ENCODE measurements around the gene ZSCAN5C. TPM values are rescaled to one million over a fixed set of nuclear protein-coding genes. Genes with fewer than 3 reads are reported as not detected.

The ZSCAN5C gene
- total and polyA plus RNA-seq, 2 donors from 2014 or later, result not detected

- no peaks in the 10 kb centered on the region for H3K4me1 ChIP-seq (ENCODE audit: control insufficient read depth in 2 of 3, insufficient read depth in 2 of 3, low read depth in 1 of 3, low read length in 3 of 3)
- no peak overlapping the region for H3K9ac ChIP-seq (ENCODE audit: low read length in 3 of 3)
- no peak overlapping the region for H3K4me3 ChIP-seq (ENCODE audit: low read length in 3 of 3)
- intact Hi-C loops (cut with DNase I), result loop anchor here (10.0 kb wide), 1 partner anchor 50 kb away; no protein-coding TSS in a partner anchor
- no peaks in the 10 kb centered on the region for H3K27me3 ChIP-seq (ENCODE audit: control insufficient read depth, insufficient read depth, low read length)
- H3K27ac ChIP-seq (ENCODE audit: low read depth in 2 of 2, low read length in 2 of 2), result no peak overlapping the region
- no peaks in the 10 kb centered on the region for H3K9me3 ChIP-seq (ENCODE audit: control insufficient read depth in 2 of 3, insufficient read depth in 1 of 3, low read length in 3 of 3)
- peaks cover 4 to 17% (median 12%) of the 10 kb centered on the region in 3 donors for H3K36me3 ChIP-seq (ENCODE audit: control insufficient read depth in 2 of 3, insufficient read depth in 3 of 3, low read length in 3 of 3)
- FAIRE-seq, result no peak
- no peak for DNase-seq
- TF ChIP-seq CTCF (IDR thresholded peaks at IDR 0.05; ENCODE audit: borderline replicate concordance, extremely low read depth, insufficient read depth), result peak; percentile 9
Observed at GRCh38 chr19:56155124-56155687, 46.9 kb upstream of the ZSCAN5C start.

- FAIRE-seq, result no peak
- H3K4me1 ChIP-seq (ENCODE audit: control insufficient read depth in 2 of 3, insufficient read depth in 2 of 3, low read depth in 1 of 3, low read length in 3 of 3), result no peaks in the 10 kb centered on the region
- H3K27ac ChIP-seq (ENCODE audit: low read depth in 2 of 2, low read length in 2 of 2), result peak overlapping the region in 1 of 2 donors; percentile 51
- H3K27me3 ChIP-seq (ENCODE audit: control insufficient read depth, insufficient read depth, low read length), result no peaks in the 10 kb centered on the region
- peaks cover 4 to 17% (median 12%) of the 10 kb centered on the region in 3 donors for H3K36me3 ChIP-seq (ENCODE audit: control insufficient read depth in 2 of 3, insufficient read depth in 3 of 3, low read length in 3 of 3)
- TF ChIP-seq CTCF (IDR thresholded peaks at IDR 0.05; ENCODE audit: borderline replicate concordance, extremely low read depth, insufficient read depth), result no peak
- no peak for DNase-seq
- H3K4me3 ChIP-seq (ENCODE audit: low read length in 3 of 3), result no peak overlapping the region
- no peak overlapping the region for H3K9ac ChIP-seq (ENCODE audit: low read length in 3 of 3)
- intact Hi-C loops (cut with DNase I), result loop anchor here (10.0 kb wide), 1 partner anchor 52 kb away; no protein-coding TSS in a partner anchor
- H3K9me3 ChIP-seq (ENCODE audit: control insufficient read depth in 2 of 3, insufficient read depth in 1 of 3, low read length in 3 of 3), result no peaks in the 10 kb centered on the region
Observed at GRCh38 chr19:56156768-56157167, 45.3 kb upstream of the ZSCAN5C start.

GRCh38 chr19:56158170-56158757, 43.8 kb upstream of the ZSCAN5C start:
- no peak overlapping the region for H3K4me3 ChIP-seq (ENCODE audit: low read length in 3 of 3)
- H3K9ac ChIP-seq (ENCODE audit: low read length in 3 of 3), result no peak overlapping the region
- no peak for TF ChIP-seq CTCF (IDR thresholded peaks at IDR 0.05; ENCODE audit: borderline replicate concordance, extremely low read depth, insufficient read depth)
- no peaks in the 10 kb centered on the region for H3K27me3 ChIP-seq (ENCODE audit: control insufficient read depth, insufficient read depth, low read length)
- no peaks in the 10 kb centered on the region for H3K4me1 ChIP-seq (ENCODE audit: control insufficient read depth in 2 of 3, insufficient read depth in 2 of 3, low read depth in 1 of 3, low read length in 3 of 3)
- DNase-seq (no peak), FAIRE-seq (no peak)
- intact Hi-C loops (cut with DNase I), result loop anchor here (10.0 kb wide), 1 partner anchor 53 kb away; no protein-coding TSS in a partner anchor
- peaks cover 4 to 17% (median 12%) of the 10 kb centered on the region in 3 donors for H3K36me3 ChIP-seq (ENCODE audit: control insufficient read depth in 2 of 3, insufficient read depth in 3 of 3, low read length in 3 of 3)
- H3K9me3 ChIP-seq (ENCODE audit: control insufficient read depth in 2 of 3, insufficient read depth in 1 of 3, low read length in 3 of 3), result no peaks in the 10 kb centered on the region
- H3K27ac ChIP-seq (ENCODE audit: low read depth in 2 of 2, low read length in 2 of 2), result no peak overlapping the region

Measured in kidney (tissue), 14 donors.